ENCODE measurements around the gene PSD2. TPM values are rescaled to one million over a fixed set of nuclear protein-coding genes. Genes with fewer than 3 reads are reported as not detected.

PSD2 gene
- total RNA-seq, 3 donors from 2014 or later (not counting 1 experiment from before 2014, with no cell fraction given): 1.3 to 2.5 (median 1.3) TPM

DNA sequence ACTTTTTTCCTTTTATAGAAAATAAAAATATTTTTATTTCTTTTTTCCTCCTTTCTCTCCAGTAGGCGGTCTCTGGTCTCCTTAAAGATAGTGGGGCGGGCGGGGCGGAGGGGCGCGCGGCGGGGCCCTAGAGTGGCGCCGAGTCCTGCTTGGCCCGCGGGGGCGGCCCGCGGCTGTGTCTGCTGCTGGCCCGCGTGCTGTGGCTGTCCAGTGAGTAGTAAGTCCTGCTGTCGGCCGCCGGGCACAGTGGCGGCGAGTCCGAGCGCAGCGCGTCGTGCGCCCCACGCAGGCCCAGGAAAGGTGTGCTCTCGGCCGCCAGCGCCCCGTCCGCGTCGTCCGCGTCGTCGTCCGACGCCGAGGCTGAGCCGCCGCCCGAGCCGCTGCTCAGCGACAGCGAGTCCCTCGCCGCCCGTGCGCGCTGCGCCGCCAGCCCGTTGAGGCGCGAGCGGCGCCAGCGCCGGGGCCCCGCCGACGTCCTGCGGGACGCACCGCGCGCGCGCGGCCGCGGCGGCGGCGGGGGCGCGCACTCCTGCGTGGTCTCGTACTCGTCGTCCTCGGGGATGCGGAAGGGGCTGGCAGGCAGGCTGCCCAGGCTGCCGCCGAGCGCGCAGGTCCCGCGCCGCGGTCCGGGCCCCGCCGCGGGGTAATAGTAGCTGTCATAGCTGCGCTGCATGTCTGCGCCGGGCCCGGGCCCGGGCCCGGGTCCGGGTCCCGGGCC, 52.3 kb downstream of the PSD2 start:
- peaks cover 14% of the 10 kb centered on the region for H3K4me1 ChIP-seq (ENCODE audit: control insufficient read depth, insufficient read depth, low read length)
- peak overlapping the region; percentile 42 for H3K4me3 ChIP-seq (ENCODE audit: low read length)
- Mint-ChIP-seq H3K4me3 (peak overlapping the region; percentile 81), H3K27ac (peak overlapping the region in 1 of 2 donors; percentile 72), H3K36me3 (no peaks in the 10 kb centered on the region), H3K4me1 (peaks cover 11 to 26% of the 10 kb centered on the region in 2 donors), H3K9me3 (no peaks in the 10 kb centered on the region), H3K27me3 (ENCODE audit: low read depth in 2 of 2) (peaks cover 0 to 2% of the 10 kb centered on the region in 2 donors)
- H3K36me3 ChIP-seq (ENCODE audit: control insufficient read depth, insufficient read depth, low read length): no peaks in the 10 kb centered on the region
- no peaks in the 10 kb centered on the region for H3K9me3 ChIP-seq (ENCODE audit: control insufficient read depth, insufficient read depth, low read length)
- TF ChIP-seq, protein P1, sequence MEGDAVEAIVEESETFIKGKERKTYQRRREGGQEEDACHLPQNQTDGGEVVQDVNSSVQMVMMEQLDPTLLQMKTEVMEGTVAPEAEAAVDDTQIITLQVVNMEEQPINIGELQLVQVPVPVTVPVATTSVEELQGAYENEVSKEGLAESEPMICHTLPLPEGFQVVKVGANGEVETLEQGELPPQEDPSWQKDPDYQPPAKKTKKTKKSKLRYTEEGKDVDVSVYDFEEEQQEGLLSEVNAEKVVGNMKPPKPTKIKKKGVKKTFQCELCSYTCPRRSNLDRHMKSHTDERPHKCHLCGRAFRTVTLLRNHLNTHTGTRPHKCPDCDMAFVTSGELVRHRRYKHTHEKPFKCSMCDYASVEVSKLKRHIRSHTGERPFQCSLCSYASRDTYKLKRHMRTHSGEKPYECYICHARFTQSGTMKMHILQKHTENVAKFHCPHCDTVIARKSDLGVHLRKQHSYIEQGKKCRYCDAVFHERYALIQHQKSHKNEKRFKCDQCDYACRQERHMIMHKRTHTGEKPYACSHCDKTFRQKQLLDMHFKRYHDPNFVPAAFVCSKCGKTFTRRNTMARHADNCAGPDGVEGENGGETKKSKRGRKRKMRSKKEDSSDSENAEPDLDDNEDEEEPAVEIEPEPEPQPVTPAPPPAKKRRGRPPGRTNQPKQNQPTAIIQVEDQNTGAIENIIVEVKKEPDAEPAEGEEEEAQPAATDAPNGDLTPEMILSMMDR (IDR thresholded peaks at IDR 0.05): no peak
- DNase-seq (peak; percentile 83 to 92), ATAC-seq (peak; percentile 91 to 95 (median 91))
- peaks cover 4% of the 10 kb centered on the region for H3K27me3 ChIP-seq (ENCODE audit: control insufficient read depth, insufficient read depth, low read length)
- WGBS (ENCODE audit: insufficient coverage): under 1% methylated on average over 107 of the region's 107 CpGs
- intact Hi-C loops (cut with micrococcal nuclease): loop anchor here (1.0 to 10.0 kb wide), 4 partner anchors 61 to 553 kb away; partner anchors contain the start of gene MATR3
- peak overlapping the region; percentile 58 for H3K27ac ChIP-seq (ENCODE audit: low read length)

DNA sequence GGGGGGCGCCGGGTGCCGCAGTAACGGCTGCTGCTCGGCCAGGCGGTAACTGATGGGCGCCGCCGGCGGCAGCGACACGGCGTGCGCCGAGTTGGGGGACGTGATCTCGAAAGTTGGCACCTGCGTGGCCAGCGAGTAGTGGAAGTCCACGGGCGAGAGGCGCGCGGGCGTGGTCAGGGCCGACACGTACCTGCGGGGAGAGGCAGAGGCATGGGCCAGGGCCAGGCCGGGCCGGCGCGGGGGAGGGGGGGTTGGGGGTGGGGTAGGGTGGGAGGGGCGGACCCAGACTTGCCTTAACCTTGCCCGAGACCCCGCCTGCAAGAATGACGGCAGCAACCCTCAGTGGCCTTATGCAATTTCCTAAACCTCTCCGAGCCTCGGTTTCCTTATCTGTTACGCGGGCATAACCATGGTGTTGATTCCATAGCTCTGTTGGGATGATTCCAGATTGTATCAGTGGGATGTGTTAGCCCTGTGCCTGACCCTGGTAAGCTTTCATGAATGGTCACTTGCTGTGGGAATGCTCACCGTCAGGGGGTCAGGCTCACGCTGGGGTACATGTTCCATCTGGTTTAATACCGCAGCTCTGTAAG, 53.0 kb downstream of the PSD2 start:
- Mint-ChIP-seq H3K9me3 (no peaks in the 10 kb centered on the region), H3K4me3 (peak overlapping the region; percentile 80), H3K4me1 (peaks cover 11 to 26% of the 10 kb centered on the region in 2 donors), H3K36me3 (no peaks in the 10 kb centered on the region), H3K27me3 (ENCODE audit: low read depth in 2 of 2) (peaks cover 0 to 2% of the 10 kb centered on the region in 2 donors), H3K27ac (peak overlapping the region; percentile 72)
- H3K27me3 ChIP-seq (ENCODE audit: control insufficient read depth, insufficient read depth, low read length): peaks cover 4% of the 10 kb centered on the region
- intact Hi-C loops (cut with micrococcal nuclease): loop anchor here (1.0 to 10.0 kb wide), 4 partner anchors 61 to 554 kb away; partner anchors contain the start of gene MATR3
- H3K4me1 ChIP-seq (ENCODE audit: control insufficient read depth, insufficient read depth, low read length): peaks cover 14% of the 10 kb centered on the region
- no peaks in the 10 kb centered on the region for H3K9me3 ChIP-seq (ENCODE audit: control insufficient read depth, insufficient read depth, low read length)
- 12% methylated on average over 38 of the region's 43 CpGs for WGBS (ENCODE audit: insufficient coverage)
- DNase-seq (peak in 1 of 2 donors; percentile 64), ATAC-seq (peak; percentile 16 to 25 (median 23))
- peak overlapping the region; percentile 42 for H3K4me3 ChIP-seq (ENCODE audit: low read length)
- TF ChIP-seq, protein P1 (IDR thresholded peaks at IDR 0.05): no peak
- no peaks in the 10 kb centered on the region for H3K36me3 ChIP-seq (ENCODE audit: control insufficient read depth, insufficient read depth, low read length)
- H3K27ac ChIP-seq (ENCODE audit: low read length): peak overlapping the region; percentile 58

DNA sequence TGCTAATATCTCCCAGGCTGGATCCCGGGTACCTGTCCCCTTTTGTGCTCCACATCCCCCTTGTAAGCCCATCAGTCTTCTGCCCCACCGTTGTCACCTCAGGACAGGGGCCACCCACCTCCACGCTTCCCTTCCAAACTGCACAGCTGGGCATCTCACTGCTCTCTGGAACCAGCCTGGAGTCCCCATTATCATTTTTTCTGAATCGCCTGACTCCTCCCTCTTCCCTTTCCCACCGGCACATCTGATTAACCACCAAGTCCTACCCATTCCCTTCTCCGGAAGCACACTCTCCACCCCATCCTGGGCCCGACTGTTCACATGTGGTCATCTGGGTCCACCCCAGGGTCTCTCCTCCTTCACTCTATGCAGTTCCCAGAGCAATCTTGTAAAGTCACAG, 53.9 kb downstream of the PSD2 start:
- ATAC-seq: no peak
- DNase-seq: no peak
- Histone ChIP-seq H3K27ac (ENCODE audit: low read length) (no peak overlapping the region), H3K36me3 (ENCODE audit: control insufficient read depth, insufficient read depth, low read length) (no peaks in the 10 kb centered on the region), H3K9me3 (ENCODE audit: control insufficient read depth, insufficient read depth, low read length) (no peaks in the 10 kb centered on the region), H3K27me3 (ENCODE audit: control insufficient read depth, insufficient read depth, low read length) (peaks cover 4% of the 10 kb centered on the region), H3K4me1 (ENCODE audit: control insufficient read depth, insufficient read depth, low read length) (peaks cover 13% of the 10 kb centered on the region), H3K4me3 (ENCODE audit: low read length) (no peak overlapping the region)
- H3K27me3 Mint-ChIP-seq (ENCODE audit: low read depth in 2 of 2): peaks cover 0 to 2% of the 10 kb centered on the region in 2 donors
- TF ChIP-seq, protein P1 (IDR thresholded peaks at IDR 0.05): no peak
- H3K9me3 Mint-ChIP-seq: no peaks in the 10 kb centered on the region
- peak overlapping the region; percentile 72 for H3K27ac Mint-ChIP-seq
- H3K4me1 Mint-ChIP-seq: peaks cover 11 to 24% of the 10 kb centered on the region in 2 donors
- peak overlapping the region; percentile 80 for H3K4me3 Mint-ChIP-seq
- 83% methylated on average over 7 of the region's 7 CpGs for WGBS (ENCODE audit: insufficient coverage)
- intact Hi-C loops (cut with micrococcal nuclease): loop anchor here (5.0 to 10.0 kb wide), 3 partner anchors 62 to 555 kb away; partner anchors contain the start of gene MATR3
- no peaks in the 10 kb centered on the region for H3K36me3 Mint-ChIP-seq
